HepG2 (cell line): ENCODE measurements around the gene MSL3B.
A peak's percentile ranks its signal among the peaks of the same experiment; 100 is the strongest.

ENCODE experiments used
- GATA4 ChIP-seq: sonication (generic); IDR thresholded peaks from 2 replicates; pipeline ENCODE4 v1.6.1; 2016; ENCODE audit warnings: antibody characterized with exemption, low read depth, borderline replicate concordance
- GATAD1 ChIP-seq: IDR thresholded peaks from 2 replicates; pipeline ENCODE4 v1.6.1; 2016; ENCODE audit warnings: missing genetic modification reagents, missing compliant biosample characterization
- HCFC1 ChIP-seq: fragments of 150-350 bp; IDR thresholded peaks from 2 replicates; pipeline ENCODE4 v1.6.1; 2014; ENCODE audit warnings: low read depth, low read length
- KIAA2018 ChIP-seq: sonication (generic); formaldehyde crosslinking; IDR thresholded peaks from 2 replicates; pipeline ENCODE4 v1.5.0; 2020; ENCODE audit warnings: mild to moderate bottlenecking, missing genetic modification reagents, borderline replicate concordance
- MIER2 ChIP-seq: IDR thresholded peaks from 2 replicates; pipeline ENCODE4 v1.6.1; 2016; ENCODE audit warnings: missing biosample characterization, missing genetic modification reagents
- SALL2 ChIP-seq: sonication (generic); formaldehyde crosslinking; IDR thresholded peaks from 2 replicates; pipeline ENCODE4 v1.8.1; 2023; ENCODE audit warnings: mild to moderate bottlenecking, missing genetic modification reagents, inconsistent platforms
- ZFP90 ChIP-seq: sonication (generic); formaldehyde crosslinking; IDR thresholded peaks from 2 replicates; pipeline ENCODE4 v1.8.0; 2022; ENCODE audit warnings: missing genetic modification reagents, mild to moderate bottlenecking, inconsistent platforms, borderline replicate concordance
- ZNF18 ChIP-seq: sonication (generic); formaldehyde crosslinking; IDR thresholded peaks from 2 replicates; pipeline ENCODE4 v1.8.0; 2022; ENCODE audit warnings: mild to moderate bottlenecking, missing genetic modification reagents; ENCODE audit not compliant: insufficient replicate concordance
- TF ChIP-seq, protein P1 (sequence below): sonication (generic); formaldehyde crosslinking; IDR thresholded peaks from 2 replicates; pipeline ENCODE4 v1.4.0; 2020; ENCODE audit warnings: missing genetic modification reagents, borderline replicate concordance

Gene MSL3B

GRCh38 chr2:233915128-233915527 is 46.9 kb upstream of the MSL3B start (continued):
- TF ChIP-seq, protein P1, sequence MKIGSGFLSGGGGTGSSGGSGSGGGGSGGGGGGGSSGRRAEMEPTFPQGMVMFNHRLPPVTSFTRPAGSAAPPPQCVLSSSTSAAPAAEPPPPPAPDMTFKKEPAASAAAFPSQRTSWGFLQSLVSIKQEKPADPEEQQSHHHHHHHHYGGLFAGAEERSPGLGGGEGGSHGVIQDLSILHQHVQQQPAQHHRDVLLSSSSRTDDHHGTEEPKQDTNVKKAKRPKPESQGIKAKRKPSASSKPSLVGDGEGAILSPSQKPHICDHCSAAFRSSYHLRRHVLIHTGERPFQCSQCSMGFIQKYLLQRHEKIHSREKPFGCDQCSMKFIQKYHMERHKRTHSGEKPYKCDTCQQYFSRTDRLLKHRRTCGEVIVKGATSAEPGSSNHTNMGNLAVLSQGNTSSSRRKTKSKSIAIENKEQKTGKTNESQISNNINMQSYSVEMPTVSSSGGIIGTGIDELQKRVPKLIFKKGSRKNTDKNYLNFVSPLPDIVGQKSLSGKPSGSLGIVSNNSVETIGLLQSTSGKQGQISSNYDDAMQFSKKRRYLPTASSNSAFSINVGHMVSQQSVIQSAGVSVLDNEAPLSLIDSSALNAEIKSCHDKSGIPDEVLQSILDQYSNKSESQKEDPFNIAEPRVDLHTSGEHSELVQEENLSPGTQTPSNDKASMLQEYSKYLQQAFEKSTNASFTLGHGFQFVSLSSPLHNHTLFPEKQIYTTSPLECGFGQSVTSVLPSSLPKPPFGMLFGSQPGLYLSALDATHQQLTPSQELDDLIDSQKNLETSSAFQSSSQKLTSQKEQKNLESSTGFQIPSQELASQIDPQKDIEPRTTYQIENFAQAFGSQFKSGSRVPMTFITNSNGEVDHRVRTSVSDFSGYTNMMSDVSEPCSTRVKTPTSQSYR (CRISPR knock-in tag), result no peak
- TF ChIP-seq ZFP90 (no peak), HCFC1 (no peak), GATAD1 (CRISPR knock-in tag) (no peak), GATA4 (no peak), KIAA2018 (no peak), SALL2 (CRISPR knock-in tag) (no peak), ZNF18 (CRISPR knock-in tag) (no peak), MIER2 (peak; percentile 66; the same call in 1 of the 2 replicates)
